HEK293 (cell line): Measurements from ENCODE around the gene KLHL21.

Experiments
- PRDM6 ChIP-seq: fragments of 450-650 bp; formaldehyde crosslinking; IDR thresholded peaks from 2 replicates; pipeline ENCODE4 v1.5.1; 2017; ENCODE audit warnings: missing biosample characterization, missing genetic modification characterization
- YY2 ChIP-seq: fragments of 450-650 bp; formaldehyde crosslinking; IDR thresholded peaks from 2 replicates; pipeline ENCODE4 v1.5.1; 2016; ENCODE audit warnings: missing biosample characterization, missing genetic modification characterization
- ZNF692 ChIP-seq: fragments of 450-650 bp; formaldehyde crosslinking; IDR thresholded peaks from 2 replicates; pipeline ENCODE4 v1.5.1; 2016; ENCODE audit warnings: missing biosample characterization, missing genetic modification characterization
- ZNF830 ChIP-seq: fragments of 450-650 bp; IDR thresholded peaks from 2 replicates; pipeline ENCODE4 v1.5.0; 2018; ENCODE audit warnings: missing biosample characterization, missing genetic modification characterization, low read depth, mild to moderate bottlenecking, moderate library complexity
- TF ChIP-seq, protein P1 (sequence below): fragments of 450-650 bp; formaldehyde crosslinking; IDR thresholded peaks from 2 replicates; pipeline ENCODE4 v1.5.1; 2016; ENCODE audit warnings: missing biosample characterization, missing genetic modification characterization

KLHL21 gene

DNA sequence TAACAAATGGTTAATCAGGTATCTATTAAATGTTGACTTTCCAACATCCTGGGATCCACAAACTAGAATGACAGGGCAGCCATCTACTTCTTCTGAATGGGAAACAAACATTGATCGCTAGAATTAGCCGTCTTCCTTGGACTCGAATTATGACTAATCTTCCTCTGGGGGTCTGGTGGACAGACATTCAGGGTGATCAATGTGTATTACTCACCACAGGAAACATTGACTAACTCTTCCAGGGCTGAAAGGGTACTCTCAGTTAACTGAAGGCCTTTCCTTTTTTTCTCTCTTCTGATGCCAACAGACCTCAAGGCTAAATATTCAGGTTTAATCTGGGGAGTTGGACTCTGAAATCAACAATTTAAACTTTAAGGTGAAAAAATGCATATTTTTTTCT, 57.8 kb downstream of the KLHL21 start (continued):
- TF ChIP-seq PRDM6 (tag by site-specific recombination) (no peak), ZNF830 (tag by site-specific recombination) (no peak), ZNF692 (tag by site-specific recombination) (no peak), YY2 (tag by site-specific recombination) (no peak)
- TF ChIP-seq, protein P1, sequence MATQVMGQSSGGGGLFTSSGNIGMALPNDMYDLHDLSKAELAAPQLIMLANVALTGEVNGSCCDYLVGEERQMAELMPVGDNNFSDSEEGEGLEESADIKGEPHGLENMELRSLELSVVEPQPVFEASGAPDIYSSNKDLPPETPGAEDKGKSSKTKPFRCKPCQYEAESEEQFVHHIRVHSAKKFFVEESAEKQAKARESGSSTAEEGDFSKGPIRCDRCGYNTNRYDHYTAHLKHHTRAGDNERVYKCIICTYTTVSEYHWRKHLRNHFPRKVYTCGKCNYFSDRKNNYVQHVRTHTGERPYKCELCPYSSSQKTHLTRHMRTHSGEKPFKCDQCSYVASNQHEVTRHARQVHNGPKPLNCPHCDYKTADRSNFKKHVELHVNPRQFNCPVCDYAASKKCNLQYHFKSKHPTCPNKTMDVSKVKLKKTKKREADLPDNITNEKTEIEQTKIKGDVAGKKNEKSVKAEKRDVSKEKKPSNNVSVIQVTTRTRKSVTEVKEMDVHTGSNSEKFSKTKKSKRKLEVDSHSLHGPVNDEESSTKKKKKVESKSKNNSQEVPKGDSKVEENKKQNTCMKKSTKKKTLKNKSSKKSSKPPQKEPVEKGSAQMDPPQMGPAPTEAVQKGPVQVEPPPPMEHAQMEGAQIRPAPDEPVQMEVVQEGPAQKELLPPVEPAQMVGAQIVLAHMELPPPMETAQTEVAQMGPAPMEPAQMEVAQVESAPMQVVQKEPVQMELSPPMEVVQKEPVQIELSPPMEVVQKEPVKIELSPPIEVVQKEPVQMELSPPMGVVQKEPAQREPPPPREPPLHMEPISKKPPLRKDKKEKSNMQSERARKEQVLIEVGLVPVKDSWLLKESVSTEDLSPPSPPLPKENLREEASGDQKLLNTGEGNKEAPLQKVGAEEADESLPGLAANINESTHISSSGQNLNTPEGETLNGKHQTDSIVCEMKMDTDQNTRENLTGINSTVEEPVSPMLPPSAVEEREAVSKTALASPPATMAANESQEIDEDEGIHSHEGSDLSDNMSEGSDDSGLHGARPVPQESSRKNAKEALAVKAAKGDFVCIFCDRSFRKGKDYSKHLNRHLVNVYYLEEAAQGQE (tag by site-specific recombination) = no peak
